Mesenchymal stem cell (in vitro differentiated cells and primary cell): ENCODE data around the gene PRRC2A.
A peak's percentile ranks its signal among the peaks of the same experiment; 100 is the strongest.
"Not testable (repeated sequence)": the region's sequence is repeated elsewhere in the genome, so short reads cannot be mapped to it uniquely, and the experiment has no call there.

ENCODE experiments used
- DNase-seq: peaks from one replicate; pipeline ENCODE4 v3.0.0-alpha.2; 2013
- H2AFZ ChIP-seq: one replicate; pipeline ENCODE4 v1.6.1; 2013; ENCODE audit warnings: low read depth, mild to moderate bottlenecking, control low read depth, inconsistent platforms, low read length, moderate library complexity
- H2AK5ac ChIP-seq: 2 replicates; pipeline ENCODE4 v1.6.1; 2013; ENCODE audit warnings: low read length, moderate library complexity, mild to moderate bottlenecking, inconsistent platforms; ENCODE audit not compliant: severe bottlenecking
- H2BK120ac ChIP-seq: one replicate; pipeline ENCODE4 v1.6.1; 2013; ENCODE audit warnings: low read depth, mild to moderate bottlenecking, inconsistent platforms, low read length, moderate library complexity
- H2BK12ac ChIP-seq, 2 experiments: one replicate each; pipeline ENCODE4 v1.6.1; 2013; ENCODE audit warnings: inconsistent platforms in 2 of 2, low read length in 2 of 2, mild to moderate bottlenecking in 2 of 2, moderate library complexity in 2 of 2, control low read depth in 1 of 2
- H2BK15ac ChIP-seq: one replicate; pipeline ENCODE4 v1.6.1; 2013; ENCODE audit warnings: mild to moderate bottlenecking, low read depth, inconsistent platforms; ENCODE audit not compliant: poor library complexity, severe bottlenecking
- H2BK5ac ChIP-seq: 2 replicates; pipeline ENCODE4 v1.6.1; 2013; ENCODE audit warnings: low read depth, mild to moderate bottlenecking, low read length, control low read depth, inconsistent platforms; ENCODE audit not compliant: poor library complexity, severe bottlenecking
- H3K14ac ChIP-seq, 2 experiments: one replicate each; pipeline ENCODE4 v1.6.1; 2013; ENCODE audit warnings: inconsistent platforms in 2 of 2, low read length in 2 of 2, control low read depth in 1 of 2, mild to moderate bottlenecking in 1 of 2, moderate library complexity in 1 of 2
- H3K18ac ChIP-seq, 2 experiments: one replicate each; pipeline ENCODE4 v1.6.1; 2013; ENCODE audit warnings: inconsistent platforms in 2 of 2, low read length in 2 of 2, control low read depth in 1 of 2, low read depth in 1 of 2, mild to moderate bottlenecking in 1 of 2
- H3K23ac ChIP-seq, 2 experiments: one replicate each; pipeline ENCODE4 v1.6.1; 2013; ENCODE audit warnings: inconsistent platforms in 2 of 2, low read length in 2 of 2, mild to moderate bottlenecking in 2 of 2, moderate library complexity in 2 of 2, control low read depth in 1 of 2
- H3K27ac ChIP-seq: 2 replicates; pipeline ENCODE4 v1.5.1; 2013; ENCODE audit warnings: mild to moderate bottlenecking, moderate library complexity, low read length, control low read depth, inconsistent platforms; ENCODE audit not compliant: poor library complexity, severe bottlenecking
- H3K27me3 ChIP-seq, 2 experiments: 2 replicates each; pipeline versions ENCODE4 v1.6.1 to v1.7.0; 2013; ENCODE audit warnings: low read length in 2 of 2, mild to moderate bottlenecking in 2 of 2, moderate library complexity in 2 of 2, control low read depth in 1 of 2, inconsistent platforms in 1 of 2; ENCODE audit not compliant: control insufficient read depth in 1 of 2, insufficient read depth in 1 of 2
- H3K36me3 ChIP-seq, 2 experiments: 2 replicates each; pipeline versions ENCODE4 v1.6.1 to v1.7.0; 2013; ENCODE audit warnings: low read length in 2 of 2, control low read depth in 1 of 2, inconsistent platforms in 1 of 2, low read depth in 1 of 2, mild to moderate bottlenecking in 1 of 2; ENCODE audit not compliant: insufficient read depth in 2 of 2, control insufficient read depth in 1 of 2
- H3K4ac ChIP-seq, 2 experiments: one replicate each; pipeline ENCODE4 v1.6.1; 2013; ENCODE audit warnings: inconsistent platforms in 2 of 2, low read length in 2 of 2, mild to moderate bottlenecking in 2 of 2, moderate library complexity in 2 of 2, control low read depth in 1 of 2, low read depth in 1 of 2
- H3K4me1 ChIP-seq: 2 replicates; pipeline ENCODE4 v1.6.1; 2013; ENCODE audit warnings: low read depth, low read length, control low read depth; ENCODE audit not compliant: control insufficient read depth, insufficient read depth
- H3K4me2 ChIP-seq: 2 replicates; pipeline ENCODE4 v1.6.1; 2013; ENCODE audit warnings: low read length, mild to moderate bottlenecking, inconsistent platforms; ENCODE audit not compliant: poor library complexity, severe bottlenecking
- H3K4me3 ChIP-seq, 2 experiments: 2 replicates each; pipeline versions ENCODE4 v1.5.1 to v1.7.0; 2013; ENCODE audit warnings: low read length in 2 of 2, mild to moderate bottlenecking in 2 of 2, control low read depth in 1 of 2, low read depth in 1 of 2; ENCODE audit not compliant: insufficient read depth in 1 of 2
- H3K79me1 ChIP-seq: replicated peaks from 2 replicates; pipeline ENCODE4 v1.6.1; 2013; ENCODE audit warnings: mild to moderate bottlenecking, control low read depth, low read length, inconsistent platforms; ENCODE audit not compliant: poor library complexity, severe bottlenecking
- H3K9ac ChIP-seq: 2 replicates; pipeline ENCODE4 v1.7.0; 2013; ENCODE audit warnings: mild to moderate bottlenecking, low read length, moderate library complexity
- H3K9me3 ChIP-seq: 2 replicates; pipeline ENCODE4 v1.7.0; 2013; ENCODE audit warnings: mild to moderate bottlenecking, low read length; ENCODE audit not compliant: control insufficient read depth
- H4K8ac ChIP-seq: one replicate; pipeline ENCODE4 v1.6.1; 2013; ENCODE audit warnings: inconsistent platforms, mild to moderate bottlenecking, low read length, moderate library complexity
- H4K91ac ChIP-seq: one replicate; pipeline ENCODE4 v1.6.1; 2013; ENCODE audit warnings: mild to moderate bottlenecking, low read length, inconsistent platforms
- WGBS: methylation state at CpG from one replicate; pipeline ENCODE4 v1.1.7; 2013; ENCODE audit warnings: mixed read lengths; 5-methylcytosine and 5-hydroxymethylcytosine counted together

Gene PRRC2A

DNA sequence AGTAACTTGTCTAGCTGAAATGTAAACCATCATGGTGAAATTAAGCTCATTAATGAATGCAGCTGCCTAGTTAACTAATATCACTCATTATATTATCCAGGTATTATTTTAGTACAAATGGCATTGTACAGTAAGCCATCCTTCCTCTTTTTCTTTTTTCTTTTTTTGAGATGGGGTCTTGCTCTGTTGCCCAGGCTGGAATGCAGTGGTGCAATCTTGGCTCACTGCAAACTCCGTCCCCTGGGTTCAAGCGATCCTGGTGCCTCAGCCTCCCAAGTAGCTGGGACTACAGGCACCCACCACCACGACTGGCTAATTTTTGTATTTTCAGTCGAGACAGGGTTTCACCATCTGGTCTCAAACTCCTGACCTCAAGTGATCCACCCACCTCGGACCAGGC, 29.8 kb upstream of the PRRC2A start:
- H3K9me3 ChIP-seq, H4K91ac ChIP-seq, H3K4me2 ChIP-seq, H2AFZ ChIP-seq, H3K27ac ChIP-seq, H3K23ac ChIP-seq, H4K8ac ChIP-seq, H3K14ac ChIP-seq, H3K4me1 ChIP-seq, DNase-seq, H2AK5ac ChIP-seq, H2BK12ac ChIP-seq, H2BK120ac ChIP-seq, H3K79me1 ChIP-seq, H3K4me3 ChIP-seq, H2BK5ac ChIP-seq, H3K4ac ChIP-seq, H3K9ac ChIP-seq, H2BK15ac ChIP-seq, H3K18ac ChIP-seq, H3K36me3 ChIP-seq: not testable (repeated sequence)
- peaks cover 0 to 11% of the 10 kb centered on the region in 2 experiments for H3K27me3 ChIP-seq
- WGBS: 83% methylated on average over 5 of the region's 5 CpGs

DNA sequence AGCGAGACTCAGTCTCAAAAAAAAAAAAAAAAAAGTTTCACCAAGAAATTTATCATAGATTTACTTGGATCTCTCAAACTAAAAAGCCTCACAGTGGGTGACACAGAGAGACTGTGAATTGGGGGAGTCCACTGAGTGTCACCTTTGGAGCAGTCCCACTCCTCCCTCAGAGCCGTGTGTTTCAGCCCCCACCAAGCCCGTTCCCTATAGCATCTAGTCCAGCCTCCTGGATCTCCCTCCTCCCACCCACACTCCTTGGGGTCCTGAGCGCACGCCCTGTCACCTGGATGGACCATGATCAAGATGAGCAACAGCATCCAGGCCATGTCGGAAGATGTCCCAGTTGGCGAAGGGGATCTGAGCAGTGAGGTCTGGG, 28.1 kb upstream of the PRRC2A start:
- no peak overlapping the region for H2BK120ac ChIP-seq
- no peak overlapping the region for H3K4ac ChIP-seq
- H3K27me3 ChIP-seq: peaks cover 0 to 7% of the 10 kb centered on the region in 2 experiments
- H3K18ac ChIP-seq: no peak overlapping the region
- no peak overlapping the region for H2BK5ac ChIP-seq
- DNase-seq: no peak
- H4K91ac ChIP-seq: no peak overlapping the region
- H3K79me1 ChIP-seq: no peaks in the 10 kb centered on the region
- WGBS: 100% methylated on average over 5 of the region's 7 CpGs
- H3K9ac ChIP-seq: no peak overlapping the region
- no peaks in the 10 kb centered on the region for H3K9me3 ChIP-seq
- H3K4me3 ChIP-seq: no peak overlapping the region
- H4K8ac ChIP-seq: no peak overlapping the region
- peak overlapping the region; percentile 56 for H2AFZ ChIP-seq
- no peak overlapping the region for H2AK5ac ChIP-seq
- H3K23ac ChIP-seq: no peak overlapping the region
- H2BK12ac ChIP-seq: no peak overlapping the region
- no peaks in the 10 kb centered on the region for H3K36me3 ChIP-seq
- no peak overlapping the region for H3K27ac ChIP-seq
- no peak overlapping the region for H3K14ac ChIP-seq
- no peak overlapping the region for H3K4me2 ChIP-seq
- H3K4me1 ChIP-seq: no peaks in the 10 kb centered on the region
- no peak overlapping the region for H2BK15ac ChIP-seq

DNA sequence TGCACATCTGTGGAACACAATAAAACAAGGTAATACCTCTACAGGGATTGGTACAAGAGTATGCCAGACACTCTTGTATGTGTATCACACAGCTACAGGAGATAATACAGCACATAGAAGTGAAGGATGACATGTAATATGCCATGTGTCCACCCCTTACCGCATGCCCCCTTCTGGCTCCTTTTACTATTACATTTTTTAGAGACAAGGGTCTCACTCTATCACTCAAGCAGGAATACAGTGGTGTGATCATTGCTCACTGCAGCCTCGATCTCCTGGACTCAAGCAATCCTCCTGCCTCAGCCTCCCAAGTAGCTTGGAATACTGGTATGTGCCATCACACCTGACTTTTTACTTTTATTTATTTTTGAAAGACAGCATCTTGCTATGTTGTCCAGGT, 23.5 kb upstream of the PRRC2A start:
- H3K18ac ChIP-seq: no peak overlapping the region
- no peaks in the 10 kb centered on the region for H3K27me3 ChIP-seq
- no peaks in the 10 kb centered on the region for H3K79me1 ChIP-seq
- peak; percentile 57 for DNase-seq
- H3K23ac ChIP-seq: no peak overlapping the region
- H4K8ac ChIP-seq: no peak overlapping the region
- H3K4me3 ChIP-seq: no peak overlapping the region
- H4K91ac ChIP-seq: no peak overlapping the region
- no peak overlapping the region for H3K9ac ChIP-seq
- no peak overlapping the region for H2AK5ac ChIP-seq
- H3K27ac ChIP-seq: no peak overlapping the region
- H2BK120ac ChIP-seq: no peak overlapping the region
- H2BK15ac ChIP-seq: no peak overlapping the region
- H3K9me3 ChIP-seq: no peaks in the 10 kb centered on the region
- no peak overlapping the region for H2BK12ac ChIP-seq
- no peaks in the 10 kb centered on the region for H3K4me1 ChIP-seq
- H3K4me2 ChIP-seq: no peak overlapping the region
- H2AFZ ChIP-seq: no peak overlapping the region
- H3K14ac ChIP-seq: no peak overlapping the region
- no peaks in the 10 kb centered on the region for H3K36me3 ChIP-seq
- no peak overlapping the region for H3K4ac ChIP-seq
- no peak overlapping the region for H2BK5ac ChIP-seq
- 32% methylated on average over 2 of the region's 2 CpGs for whole genome bisulfite sequencing

DNA sequence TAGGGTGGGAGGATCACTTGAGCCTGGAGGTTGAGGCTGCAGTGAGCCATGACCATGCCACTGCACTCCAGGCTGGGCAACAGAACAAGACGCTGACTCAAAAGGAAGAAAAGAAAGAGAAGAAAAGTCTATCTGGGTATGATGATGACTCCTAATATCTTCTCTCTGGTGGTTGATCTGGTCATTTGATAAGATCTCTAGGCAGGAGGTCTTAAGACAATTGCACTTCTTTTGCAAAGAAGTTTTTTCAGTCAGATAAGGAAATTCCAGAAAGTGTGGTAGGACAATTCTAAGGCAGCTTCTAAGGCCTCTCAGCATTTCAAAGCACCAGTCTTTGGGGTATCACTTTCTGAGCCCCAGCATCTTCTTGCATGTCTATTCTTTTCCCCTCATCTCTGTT, 13.2 kb upstream of the PRRC2A start:
- H3K9ac ChIP-seq: no peak overlapping the region
- WGBS: 92% methylated on average over 1 of the region's 1 CpG
- no peaks in the 10 kb centered on the region for H3K9me3 ChIP-seq

More for the DNA sequence above, 13.2 kb upstream of the PRRC2A start:
- no peak for DNase-seq
- Histone ChIP-seq H3K23ac (no peak overlapping the region), H3K4me2 (no peak overlapping the region), H2BK12ac (no peak overlapping the region), H2BK15ac (no peak overlapping the region), H3K4me1 (no peaks in the 10 kb centered on the region), H4K8ac (no peak overlapping the region), H3K4me3 (no peak overlapping the region), H3K18ac (no peak overlapping the region), H3K79me1 (no peaks in the 10 kb centered on the region), H2AK5ac (no peak overlapping the region), H3K27ac (no peak overlapping the region), H2BK5ac (no peak overlapping the region), H3K4ac (no peak overlapping the region), H2BK120ac (no peak overlapping the region), H3K14ac (no peak overlapping the region), H4K91ac (no peak overlapping the region), H3K27me3 (no peaks in the 10 kb centered on the region), H2AFZ (no peak overlapping the region), H3K36me3 (no peaks in the 10 kb centered on the region)
